Transverse colon (tissue), 4 donors: ENCODE data around the gene ANKRD44. TPM values are rescaled to one million over a fixed set of nuclear protein-coding genes. Genes with fewer than 3 reads are reported as not detected.

Source experiments
- DNase-seq: peaks from one replicate; pipeline ENCODE4 v3.0.0-alpha.2; 2019
- H3K27ac ChIP-seq, 4 donors: fragments of 200-600 bp; sonication (generic); 2 replicates each; pipeline ENCODE4 v1.5.1; 2016 to 2018; ENCODE audit warnings: inconsistent platforms in 4 of 4
- H3K27me3 ChIP-seq: fragments of 200-600 bp; sonication (generic); 2 replicates; pipeline ENCODE4 v1.5.1; 2017; ENCODE audit warnings: inconsistent platforms
- H3K36me3 ChIP-seq, 4 donors: fragments of 200-600 bp; sonication (generic); 2 replicates each; pipeline ENCODE4 v1.5.1; 2017 to 2019; ENCODE audit warnings: inconsistent platforms in 4 of 4
- H3K4me1 ChIP-seq, 4 donors: fragments of 200-600 bp; sonication (generic); 2 replicates each; pipeline ENCODE4 v1.5.1; 2017 to 2020; ENCODE audit warnings: inconsistent platforms in 4 of 4
- H3K4me3 ChIP-seq, 4 donors: fragments of 200-600 bp; sonication (generic); 1 replicate in 1 of 4; 2 replicates in 3 of 4; pipeline versions ENCODE4 v1.5.1 to v1.6.1; 2017 to 2019; ENCODE audit warnings: inconsistent platforms in 4 of 4
- H3K9me3 ChIP-seq, 2 donors: fragments of 200-600 bp; sonication (generic); 2 replicates each; pipeline ENCODE4 v1.5.1; 2017 to 2019; ENCODE audit warnings: inconsistent platforms in 2 of 2
- EP300 ChIP-seq: sonication (generic); formaldehyde crosslinking; IDR thresholded peaks from one replicate; pipeline ENCODE4 v1.6.1; 2017; ENCODE audit warnings: antibody characterized with exemption, low read depth
- POLR2A ChIP-seq: fragments of 450-650 bp; IDR thresholded peaks from one replicate; pipeline ENCODE4 v1.6.1; 2016; ENCODE audit warnings: antibody characterized with exemption, mild to moderate bottlenecking, moderate library complexity
- POLR2AphosphoS5 ChIP-seq, 3 donors: sonication (generic); formaldehyde crosslinking; IDR thresholded peaks; one replicate each; pipeline ENCODE4 v1.6.1; 2016; ENCODE audit warnings: antibody characterized with exemption in 3 of 3
- WGBS, 2 donors: methylation state at CpG; one replicate each; pipeline ENCODE4 v1.1.5; 2018; ENCODE audit warnings: low coverage in 1 of 2; 5-methylcytosine and 5-hydroxymethylcytosine counted together
- in situ Hi-C, 4 donors: fragments of 200-750 bp; cut with MboI; loops; one replicate each; pipeline versions ENCODE4 v1.15.0 to v1.15.1; 2017; ENCODE audit warnings: low sequenced_read_pairs in 3 of 4, low pct_ligation_motif_present in 1 of 4, low pct_unique_long_range_greater_than_20kb in 1 of 4
- intact Hi-C: fragments of 100-400 bp; cut with DNase I; formaldehyde crosslinking; loops from one replicate; pipeline ENCODE4 v1.15.1; 2023; ENCODE audit warnings: low total_unique reads
- total RNA-seq, 4 donors: library from RNA; depleted of rRNA; stranded (reverse); fragments of >200 nt; gene quantifications; one replicate each; pipeline ENCODE4 v1.1.0, GENCODE V29; 2016
- TF ChIP-seq, protein P1 (sequence below), 5 experiments: fragments of 200-600 bp in 3 of 5; fragments of 450-650 bp in 2 of 5; sonication (generic) in 3 of 5; IDR thresholded peaks; 1 replicate in 2 of 5; 2 replicates in 3 of 5; pipeline ENCODE4 v1.5.1; 2016 to 2017; ENCODE audit warnings: antibody characterized with exemption in 5 of 5, inconsistent platforms in 3 of 5, mild to moderate bottlenecking in 2 of 5, moderate library complexity in 1 of 5

The ANKRD44 gene
- total RNA-seq, 4 donors from 2014 or later: 13.9 to 46.8 (median 27.5) TPM

DNA sequence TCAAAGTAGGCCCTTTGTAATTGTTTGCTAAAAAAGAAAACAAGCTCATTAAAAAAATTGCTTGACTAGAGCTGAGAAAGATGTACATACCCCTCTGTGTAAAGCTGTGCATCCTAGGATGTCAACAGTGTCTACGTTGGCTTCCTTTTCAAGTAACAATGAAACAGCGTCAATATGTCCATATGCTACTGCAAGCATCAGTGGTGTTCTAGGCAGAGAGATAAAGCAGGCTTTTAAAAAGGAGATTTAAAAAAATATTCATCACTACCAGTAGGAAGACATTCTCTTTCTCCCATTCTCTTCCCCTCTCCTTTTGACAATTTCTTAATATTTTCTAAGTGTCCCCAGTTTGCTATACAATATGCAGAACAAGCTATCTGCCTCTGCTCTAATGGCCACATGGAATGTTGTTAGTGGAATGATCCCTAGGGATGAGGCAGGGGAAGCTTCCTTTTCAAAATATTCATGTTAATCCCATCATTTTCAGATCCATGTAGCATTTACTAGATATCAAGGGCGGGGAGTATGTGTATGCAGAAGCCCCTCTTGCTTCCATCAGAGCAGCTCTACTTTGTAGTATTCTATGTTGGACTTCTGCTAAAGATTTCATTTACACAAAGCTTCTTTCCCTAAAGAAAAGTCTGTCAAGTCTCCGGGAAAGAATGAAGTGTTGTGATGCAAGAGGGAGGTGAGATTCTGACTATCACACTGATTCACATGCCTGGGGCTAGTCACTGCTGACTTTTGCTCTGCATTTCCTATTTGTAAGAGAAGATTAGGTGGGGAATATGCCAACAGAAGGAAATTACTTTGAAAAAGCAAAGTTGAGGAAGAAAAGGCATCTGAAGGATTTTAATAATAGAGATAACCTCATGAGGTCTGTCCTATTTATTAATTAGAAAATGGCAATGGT lies 302.6 kb downstream of the ANKRD44 start:
- 71 to 83% methylated on average over 1 to 4 of the region's 4 CpGs for WGBS, 2 donors
- in situ Hi-C loops: loop anchor here in 3 of 4 donors (10.0 to 25.0 kb wide), 2 partner anchors 377 to 379 kb away; no protein-coding TSS in a partner anchor
- TF ChIP-seq POLR2AphosphoS5 (IDR thresholded peaks at IDR 0.05): no peak
- no peak for TF ChIP-seq POLR2A
- no peak for TF ChIP-seq EP300
- TF ChIP-seq, protein P1, sequence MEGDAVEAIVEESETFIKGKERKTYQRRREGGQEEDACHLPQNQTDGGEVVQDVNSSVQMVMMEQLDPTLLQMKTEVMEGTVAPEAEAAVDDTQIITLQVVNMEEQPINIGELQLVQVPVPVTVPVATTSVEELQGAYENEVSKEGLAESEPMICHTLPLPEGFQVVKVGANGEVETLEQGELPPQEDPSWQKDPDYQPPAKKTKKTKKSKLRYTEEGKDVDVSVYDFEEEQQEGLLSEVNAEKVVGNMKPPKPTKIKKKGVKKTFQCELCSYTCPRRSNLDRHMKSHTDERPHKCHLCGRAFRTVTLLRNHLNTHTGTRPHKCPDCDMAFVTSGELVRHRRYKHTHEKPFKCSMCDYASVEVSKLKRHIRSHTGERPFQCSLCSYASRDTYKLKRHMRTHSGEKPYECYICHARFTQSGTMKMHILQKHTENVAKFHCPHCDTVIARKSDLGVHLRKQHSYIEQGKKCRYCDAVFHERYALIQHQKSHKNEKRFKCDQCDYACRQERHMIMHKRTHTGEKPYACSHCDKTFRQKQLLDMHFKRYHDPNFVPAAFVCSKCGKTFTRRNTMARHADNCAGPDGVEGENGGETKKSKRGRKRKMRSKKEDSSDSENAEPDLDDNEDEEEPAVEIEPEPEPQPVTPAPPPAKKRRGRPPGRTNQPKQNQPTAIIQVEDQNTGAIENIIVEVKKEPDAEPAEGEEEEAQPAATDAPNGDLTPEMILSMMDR (IDR thresholded peaks at IDR 0.05): no peak
- no peak for DNase-seq
- no peak overlapping the region for H3K4me3 ChIP-seq
- H3K27ac ChIP-seq: no peak overlapping the region
- H3K36me3 ChIP-seq: peaks cover 0 to 10% (median 0%) of the 10 kb centered on the region in 4 donors
- intact Hi-C loops: no loop called here
- no peaks in the 10 kb centered on the region for H3K27me3 ChIP-seq
- peaks cover 0 to 7% (median 4%) of the 10 kb centered on the region in 4 donors for H3K4me1 ChIP-seq
- no peaks in the 10 kb centered on the region for H3K9me3 ChIP-seq

DNA sequence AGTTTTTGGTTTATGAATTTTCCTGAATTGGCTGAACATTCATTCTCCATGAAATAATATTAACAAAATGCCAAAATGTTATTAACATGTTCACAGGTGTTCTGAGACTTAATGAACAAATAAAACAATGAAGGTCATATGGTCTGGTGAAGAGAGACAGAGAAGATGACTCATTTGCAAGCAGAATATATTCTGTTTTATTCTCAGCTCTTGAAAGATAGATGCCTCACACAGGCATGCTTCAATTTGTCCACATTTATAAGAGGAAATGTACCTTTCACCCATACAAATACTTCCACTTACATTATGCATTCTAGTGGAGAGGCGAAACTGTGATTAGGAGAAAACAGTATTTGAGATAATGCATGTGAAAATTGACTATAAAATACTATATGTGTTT lies 308.7 kb downstream of the ANKRD44 start:
- H3K36me3 ChIP-seq: peaks cover 0 to 10% (median 4%) of the 10 kb centered on the region in 4 donors
- whole genome bisulfite sequencing, 2 donors: 94 to 100% methylated on average over 1 of the region's 1 CpG
- no peak overlapping the region for H3K4me3 ChIP-seq
- in situ Hi-C loops: loop anchor here in 3 of 4 donors (10.0 to 25.0 kb wide), 2 partner anchors 383 to 385 kb away; no protein-coding TSS in a partner anchor
- H3K9me3 ChIP-seq: no peaks in the 10 kb centered on the region
- no peaks in the 10 kb centered on the region for H3K27me3 ChIP-seq
- peaks cover 0 to 7% (median 4%) of the 10 kb centered on the region in 4 donors for H3K4me1 ChIP-seq
- no peak overlapping the region for H3K27ac ChIP-seq
- no peak for DNase-seq
- TF ChIP-seq, protein P1 (IDR thresholded peaks at IDR 0.05): no peak
- TF ChIP-seq POLR2A (no peak), EP300 (no peak), POLR2AphosphoS5 (IDR thresholded peaks at IDR 0.05) (no peak)
- intact Hi-C loops: no loop called here

DNA sequence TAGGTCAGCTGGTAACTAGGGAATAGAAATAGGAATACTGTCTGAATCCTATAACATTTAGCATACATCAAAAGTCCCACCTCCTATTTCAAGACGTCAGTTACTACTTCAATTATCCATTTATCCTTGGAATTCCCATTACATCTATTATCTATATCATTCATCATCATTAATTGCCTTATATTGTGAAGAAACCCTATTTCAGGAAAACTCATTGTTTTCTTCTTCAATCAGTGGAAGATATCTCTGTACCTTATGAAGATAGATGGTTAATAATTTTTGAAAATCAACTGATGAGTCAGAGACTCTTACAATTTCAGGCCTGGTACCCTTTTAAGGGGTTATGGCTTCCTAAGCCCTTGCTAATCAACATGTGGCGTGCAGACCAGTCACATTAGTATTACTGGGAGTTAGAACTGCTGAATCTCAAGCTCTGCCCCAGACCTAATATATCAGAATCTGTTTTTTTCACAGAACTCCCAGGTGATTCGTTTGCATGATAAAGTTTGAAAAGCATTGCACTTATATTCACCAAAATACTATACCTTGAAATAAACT lies 314.7 kb downstream of the ANKRD44 start:
- H3K4me3 ChIP-seq: no peak overlapping the region
- TF ChIP-seq, protein P1 (IDR thresholded peaks at IDR 0.05): no peak
- TF ChIP-seq POLR2A: no peak
- no peak for TF ChIP-seq POLR2AphosphoS5 (IDR thresholded peaks at IDR 0.05)
- TF ChIP-seq EP300: no peak
- H3K4me1 ChIP-seq: no peaks in the 10 kb centered on the region
- no peaks in the 10 kb centered on the region for H3K27me3 ChIP-seq
- H3K36me3 ChIP-seq: peaks cover 0 to 11% (median 4%) of the 10 kb centered on the region in 4 donors
- intact Hi-C loops: no loop called here
- 89 to 97% methylated on average over 3 of the region's 3 CpGs for WGBS, 2 donors
- in situ Hi-C loops: no loop called here
- no peak for DNase-seq
- no peaks in the 10 kb centered on the region for H3K9me3 ChIP-seq
- no peak overlapping the region for H3K27ac ChIP-seq

DNA sequence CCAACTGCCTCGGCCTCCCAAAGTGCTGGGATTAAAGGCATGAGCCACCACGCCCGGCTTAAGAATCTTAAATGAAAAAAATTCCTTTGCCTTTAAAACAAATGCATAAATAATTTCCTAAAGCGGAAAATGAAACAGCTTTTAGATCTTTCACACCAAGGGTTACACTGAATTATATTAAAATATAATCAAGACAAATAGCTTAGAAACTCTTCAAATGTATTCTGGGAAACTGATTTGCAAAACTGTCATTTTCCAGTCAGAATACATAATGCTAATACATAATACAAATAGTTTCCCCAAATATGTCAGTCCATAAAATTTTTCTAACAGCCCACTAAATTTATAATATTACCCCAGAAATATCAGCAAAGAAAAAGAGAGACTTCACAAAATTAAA lies 315.8 kb downstream of the ANKRD44 start:
- intact Hi-C loops (no loop called here), in situ Hi-C loops (no loop called here)
- Histone ChIP-seq H3K27me3 (no peaks in the 10 kb centered on the region), H3K4me3 (no peak overlapping the region), H3K27ac (no peak overlapping the region), H3K36me3 (peaks cover 0 to 8% (median 3%) of the 10 kb centered on the region in 4 donors), H3K9me3 (no peaks in the 10 kb centered on the region), H3K4me1 (no peaks in the 10 kb centered on the region)
- WGBS, 2 donors: 90 to 100% methylated on average over 2 to 4 of the region's 4 CpGs
- no peak for TF ChIP-seq POLR2A
- TF ChIP-seq POLR2AphosphoS5 (IDR thresholded peaks at IDR 0.05): no peak
- TF ChIP-seq, protein P1 (IDR thresholded peaks at IDR 0.05): no peak
- no peak for TF ChIP-seq EP300
- no peak for DNase-seq
